A549 (cell line): ENCODE measurements around the gene PLCL1. TPM values are rescaled to one million over a fixed set of nuclear protein-coding genes. Genes with fewer than 3 reads are reported as not detected.

ENCODE experiments used
- ATAC-seq, 2 experiments: fragments of 200-7000 bp in 1 of 2; fragments of >200 bp in 1 of 2; cut with Nextera tagmentation in 1 of 2; cut with Tn5 transposase in 1 of 2; 3 replicates each; pipeline versions ENCODE4 v1.8.0 to v1.9.1; 2018 to 2020; ENCODE audit warnings: mild to moderate bottlenecking in 1 of 2, moderate library complexity in 1 of 2
- CTCF ChIA-PET: fragments of 300-600 bp; sonication (Branson Sonifier 250); formaldehyde crosslinking; extraction: SDS; loops from one replicate; lab custom pipeline; 2021; ENCODE audit warnings: antibody characterized with exemption, inconsistent platforms; lab: Yijun Ruan, JAX
- POLR2A ChIA-PET: fragments of 350-600 bp; formaldehyde crosslinking; extraction: SDS; loops from one replicate; lab custom pipeline; 2021; ENCODE audit warnings: antibody characterized with exemption, inconsistent platforms; lab: Yijun Ruan, JAX
- DNase-seq, 2 experiments: peaks; one replicate each; pipeline versions ENCODE4 v3.0.0 to v3.0.0-alpha.2; 2011 to 2016; ENCODE audit warnings: low read depth in 1 of 2, low spot score in 1 of 2
- FAIRE-seq: peaks from 2 replicates; lab custom pipeline; 2011; peaks lifted over from hg19 to GRCh38; lab: Jason Lieb, UNC
- H3K27ac ChIP-seq, 2 experiments: fragments of >200 bp; sonication (Bioruptor Twin); formaldehyde crosslinking; 3 replicates each; pipeline ENCODE4 v1.5.1; 2016 to 2017
- H3K4me1 ChIP-seq: fragments of >200 bp; sonication (Bioruptor Twin); formaldehyde crosslinking; 3 replicates; pipeline ENCODE4 v1.6.1; 2016
- H3K4me2 ChIP-seq: fragments of >200 bp; sonication (Bioruptor Twin); formaldehyde crosslinking; 3 replicates; pipeline ENCODE4 v1.6.1; 2016
- H3K4me3 ChIP-seq: fragments of >200 bp; sonication (Bioruptor Twin); formaldehyde crosslinking; 3 replicates; pipeline ENCODE4 v1.5.1; 2016
- H3K9me3 ChIP-seq: fragments of >200 bp; sonication (Bioruptor Twin); formaldehyde crosslinking; 3 replicates; pipeline ENCODE4 v1.6.1; 2016
- ATOH8 ChIP-seq: fragments of 250-450 bp; sonication (Bioruptor Pico); IDR thresholded peaks from 2 replicates; pipeline ENCODE4 v1.5.0; 2020; ENCODE audit warnings: low read depth, mild to moderate bottlenecking, moderate library complexity
- CHD2 ChIP-seq: fragments of 150-350 bp; IDR thresholded peaks from 2 replicates; pipeline ENCODE4 v1.6.1; 2014; ENCODE audit warnings: low read length; ENCODE audit not compliant: partially characterized antibody
- E2F6 ChIP-seq: IDR thresholded peaks from 2 replicates; pipeline ENCODE4 v1.6.1; 2012; ENCODE audit warnings: low read depth, borderline replicate concordance
- EHF ChIP-seq: fragments of 250-450 bp; sonication (Bioruptor Pico); IDR thresholded peaks from 2 replicates; pipeline ENCODE4 v1.5.0; 2020; ENCODE audit warnings: mild to moderate bottlenecking
- EHMT2 ChIP-seq: fragments of 200-600 bp; sonication (generic); IDR thresholded peaks from 2 replicates; pipeline ENCODE4 v1.6.1; 2016; ENCODE audit warnings: antibody characterized with exemption, low read depth, mild to moderate bottlenecking, moderate library complexity
- EP300 ChIP-seq, 2 experiments: fragments of >200 bp; sonication (Bioruptor Twin); formaldehyde crosslinking; IDR thresholded peaks; 2 replicates in 1 of 2; 3 replicates in 1 of 2; pipeline ENCODE4 v1.6.1; 2016 to 2017
- FOSL2 ChIP-seq, 2 experiments: fragments of 450-650 bp in 1 of 2; fragments of >200 bp in 1 of 2; sonication (Bioruptor Twin) in 1 of 2; formaldehyde crosslinking; IDR thresholded peaks; 2 replicates each; pipeline versions ENCODE4 v1.5.0 to v1.6.1; 2016 to 2020; ENCODE audit warnings: mild to moderate bottlenecking in 1 of 2, moderate library complexity in 1 of 2
- HES2 ChIP-seq: fragments of >200 bp; sonication (Bioruptor Twin); formaldehyde crosslinking; IDR thresholded peaks from 2 replicates; pipeline ENCODE4 v1.6.1; 2016
- HOXB13 ChIP-seq: fragments of 250-450 bp; sonication (Bioruptor Pico); IDR thresholded peaks from 2 replicates; pipeline ENCODE4 v1.5.0; 2020; ENCODE audit warnings: low read depth, mild to moderate bottlenecking, moderate library complexity
- JUN ChIP-seq, 2 experiments: fragments of >200 bp; sonication (Bioruptor Twin); formaldehyde crosslinking; IDR thresholded peaks; 2 replicates in 1 of 2; 3 replicates in 1 of 2; pipeline ENCODE4 v1.6.1; 2016 to 2017
- KDM1A ChIP-seq: fragments of 200-600 bp; sonication (generic); IDR thresholded peaks from 2 replicates; pipeline ENCODE4 v1.6.1; 2016; ENCODE audit warnings: low read depth, mild to moderate bottlenecking
- KDM5A ChIP-seq: fragments of 200-600 bp; sonication (generic); IDR thresholded peaks from 2 replicates; pipeline ENCODE4 v1.6.1; 2016; ENCODE audit warnings: antibody characterized with exemption, mild to moderate bottlenecking
- MAFK ChIP-seq: fragments of 450-650 bp; IDR thresholded peaks from 2 replicates; pipeline ENCODE4 v1.6.1; 2014; ENCODE audit not compliant: partially characterized antibody
- MYC ChIP-seq: IDR thresholded peaks from 2 replicates; pipeline ENCODE4 v1.6.1; 2012; ENCODE audit warnings: mild to moderate bottlenecking, inconsistent platforms, low read length, improper control_type of control experiment, borderline replicate concordance
- NPAS2 ChIP-seq: fragments of 250-450 bp; sonication (Bioruptor Pico); IDR thresholded peaks from 2 replicates; pipeline ENCODE4 v1.8.0; 2022; ENCODE audit warnings: mild to moderate bottlenecking, moderate library complexity, borderline replicate concordance
- PHF8 ChIP-seq: fragments of 200-600 bp; sonication (generic); IDR thresholded peaks from 2 replicates; pipeline ENCODE4 v1.6.1; 2016; ENCODE audit warnings: low read depth, mild to moderate bottlenecking, antibody characterized with exemption, moderate library complexity, borderline replicate concordance
- POLR2A ChIP-seq: IDR thresholded peaks from 2 replicates; pipeline ENCODE4 v1.6.1; 2012; ENCODE audit warnings: mild to moderate bottlenecking, low read length
- RAD21 ChIP-seq, 2 experiments: fragments of >200 bp in 1 of 2; sonication (Bioruptor Twin) in 1 of 2; formaldehyde crosslinking in 1 of 2; IDR thresholded peaks in 1 of 2; conservative IDR thresholded peaks in 1 of 2; 2 replicates in 1 of 2; 3 replicates in 1 of 2; pipeline ENCODE4 v1.6.1; 2012 to 2018; ENCODE audit warnings: inconsistent platforms in 1 of 2
- RCOR1 ChIP-seq: fragments of 150-350 bp; IDR thresholded peaks from 2 replicates; pipeline ENCODE4 v1.6.1; 2014; ENCODE audit warnings: antibody characterized with exemption, low read length, low read depth
- SREBF2 ChIP-seq: fragments of 450-650 bp; IDR thresholded peaks from 2 replicates; pipeline ENCODE4 v1.6.1; 2014; ENCODE audit warnings: mild to moderate bottlenecking, moderate library complexity
- TFCP2L1 ChIP-seq: fragments of 250-450 bp; sonication (Bioruptor Pico); IDR thresholded peaks from 2 replicates; pipeline ENCODE4 v1.5.0; 2021; ENCODE audit warnings: mild to moderate bottlenecking
- USF2 ChIP-seq: fragments of 450-650 bp; IDR thresholded peaks from 2 replicates; pipeline ENCODE4 v1.6.1; 2014; ENCODE audit warnings: antibody characterized with exemption
- ZC3H11A ChIP-seq: fragments of 450-650 bp; IDR thresholded peaks from 2 replicates; pipeline ENCODE4 v1.6.1; 2014; ENCODE audit warnings: antibody characterized with exemption, mild to moderate bottlenecking
- ZFP36 ChIP-seq: fragments of 450-650 bp; IDR thresholded peaks from 2 replicates; pipeline ENCODE4 v1.6.1; 2014; ENCODE audit warnings: borderline replicate concordance; ENCODE audit not compliant: partially characterized antibody
- ZNF302 ChIP-seq: fragments of 250-450 bp; sonication (Bioruptor Pico); IDR thresholded peaks from 2 replicates; pipeline ENCODE4 v1.9.0; 2021; ENCODE audit warnings: inconsistent platforms, mild to moderate bottlenecking, moderate library complexity
- WGBS: methylation state at CpG from one replicate; pipeline ENCODE4 v1.1.6; 2017; ENCODE audit errors: missing lambda C conversion rate; 5-methylcytosine and 5-hydroxymethylcytosine counted together
- polyA plus RNA-seq, 4 experiments: library from polyadenylated mRNA; depleted of rRNA in 3 of 4; stranded (reverse); fragments of >200 nt; fragmentation: RNase III in 1 of 4; extraction: RNeasy Plus Mini Kit Qiagen cat#74134 plus additional on column Dnase treatment in 1 of 4; gene quantifications; 2 replicates in 3 of 4; 3 replicates in 1 of 4; pipeline ENCODE4 v1.2.3, GENCODE V29; 2011 to 2017

PLCL1 gene
- polyA plus RNA-seq, 2 of the 4 experiments (the other 2 are of a cell fraction): 0.03 TPM

DNA sequence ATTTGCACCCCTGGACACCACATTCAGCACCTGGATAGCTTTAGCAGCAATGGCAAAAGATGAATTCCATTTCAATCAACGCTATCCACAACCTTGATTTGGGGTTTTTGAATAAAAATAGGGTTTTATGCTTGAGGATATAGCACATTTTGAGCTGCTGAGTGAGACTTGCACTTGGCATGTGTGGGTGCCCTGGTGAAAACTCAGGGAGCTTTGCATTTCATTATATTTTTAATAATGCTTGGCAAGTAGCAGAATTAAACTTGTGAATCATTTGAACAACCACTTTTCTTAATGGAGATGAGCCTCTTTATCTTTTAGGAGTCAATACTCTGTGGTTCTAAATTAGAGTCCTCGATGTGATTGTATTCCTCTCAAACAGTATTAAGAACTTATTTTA is 252.4 kb downstream of the PLCL1 start:
- no peak for DNase-seq
- no peaks in the 10 kb centered on the region for H3K4me1 ChIP-seq
- no peak for TF ChIP-seq ZFP36
- TF ChIP-seq CHD2: no peak
- TF ChIP-seq JUN (IDR thresholded peaks at IDR 0.05): no peak
- no peak for TF ChIP-seq MAFK
- TF ChIP-seq E2F6: no peak
- no peak for TF ChIP-seq NPAS2 (CRISPR knock-in tag)
- no peak for TF ChIP-seq HES2
- TF ChIP-seq TFCP2L1: no peak
- no peak for TF ChIP-seq KDM1A
- no peak for TF ChIP-seq RCOR1
- no peak for TF ChIP-seq RAD21 (conservative IDR thresholded peaks at IDR 0.05 in 1 of 2, IDR thresholded peaks at IDR 0.05 in 1 of 2)
- no peak for TF ChIP-seq HOXB13 (CRISPR knock-in tag)
- TF ChIP-seq PHF8: no peak
- TF ChIP-seq MYC: no peak
- TF ChIP-seq SREBF2: no peak
- no peak for TF ChIP-seq EHMT2
- no peak for TF ChIP-seq FOSL2 (IDR thresholded peaks at IDR 0.05)
- TF ChIP-seq FOSL2 (CRISPR knock-in tag; IDR thresholded peaks at IDR 0.05): no peak
- no peak overlapping the region for H3K4me3 ChIP-seq
- H3K9me3 ChIP-seq: no peaks in the 10 kb centered on the region
- ChIA-PET POLR2A (no interaction called here), CTCF (no interaction called here)
- WGBS: 7% methylated on average over 2 of the region's 2 CpGs
- FAIRE-seq: no peak
- H3K27ac ChIP-seq: no peak overlapping the region
- no peak overlapping the region for H3K4me2 ChIP-seq
- no peak for ATAC-seq

GRCh38 chr2:198059800-198060199 is 255.4 kb downstream of the PLCL1 start:
- Histone ChIP-seq H3K9me3 (no peaks in the 10 kb centered on the region), H3K27ac (no peak overlapping the region), H3K4me1 (no peaks in the 10 kb centered on the region), H3K4me2 (no peak overlapping the region), H3K4me3 (no peak overlapping the region)
- ChIA-PET POLR2A (no interaction called here), CTCF (no interaction called here)
- no peak for TF ChIP-seq EP300 (IDR thresholded peaks at IDR 0.05)
- TF ChIP-seq ATOH8: no peak
- WGBS: 12% methylated on average over 7 of the region's 7 CpGs
- DNase-seq (no peak), ATAC-seq (no peak), FAIRE-seq (no peak)

GRCh38 chr2:198060277-198060676 is 255.9 kb downstream of the PLCL1 start:
- Histone ChIP-seq H3K9me3 (no peaks in the 10 kb centered on the region), H3K4me1 (no peaks in the 10 kb centered on the region), H3K4me3 (no peak overlapping the region), H3K27ac (no peak overlapping the region), H3K4me2 (no peak overlapping the region)
- TF ChIP-seq ZC3H11A: no peak
- 2% methylated on average over 2 of the region's 2 CpGs for WGBS
- POLR2A ChIA-PET: no interaction called here
- no peak for DNase-seq
- no peak for FAIRE-seq
- ATAC-seq: no peak
- CTCF ChIA-PET: no interaction called here

- H3K4me2 ChIP-seq: no peak overlapping the region
- no peak overlapping the region for H3K27ac ChIP-seq
- POLR2A ChIA-PET: no interaction called here
- no peaks in the 10 kb centered on the region for H3K9me3 ChIP-seq
- H3K4me3 ChIP-seq: no peak overlapping the region
- DNase-seq (no peak), ATAC-seq (no peak), FAIRE-seq (no peak)
- TF ChIP-seq EHF (no peak), EHMT2 (no peak), ZNF302 (CRISPR knock-in tag) (no peak), NPAS2 (CRISPR knock-in tag) (no peak), USF2 (no peak), POLR2A (no peak), JUN (IDR thresholded peaks at IDR 0.05) (no peak), KDM5A (no peak)
- no peaks in the 10 kb centered on the region for H3K4me1 ChIP-seq
- CTCF ChIA-PET: interaction anchor here (0.7 kb wide), 1 partner anchor 13 kb away, joined by 4 read pairs; no protein-coding TSS in a partner anchor
Observed at GRCh38 chr2:198062826-198063225, 258.4 kb downstream of the PLCL1 start.
